ENCODE data around the gene STAT1. TPM values are rescaled to one million over a fixed set of nuclear protein-coding genes. Genes with fewer than 3 reads are reported as not detected.

The STAT1 gene
- total RNA-seq, 1 donor from 2014 or later, result 140 TPM

DNA sequence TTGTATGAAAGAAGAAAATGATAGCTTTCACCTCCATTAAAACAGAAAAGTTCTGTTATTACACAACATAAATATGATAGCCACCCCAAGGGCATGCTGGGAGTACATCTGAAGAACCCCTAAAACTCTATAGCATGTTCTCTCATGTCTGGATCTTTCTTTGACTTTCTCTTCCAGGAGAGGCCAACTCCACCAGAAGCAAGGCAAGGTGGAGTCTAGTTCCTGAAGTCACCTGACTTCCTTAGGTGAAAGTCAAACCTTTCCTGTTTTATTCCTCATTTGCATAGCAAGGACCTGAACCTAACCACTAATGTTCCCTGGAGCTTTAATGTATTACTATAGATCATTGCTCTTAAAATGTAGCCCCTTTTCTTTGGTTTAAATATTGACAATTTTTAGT lies 5.7 kb downstream of the STAT1 start:
- no peaks in the 10 kb centered on the region for H3K27me3 Mint-ChIP-seq (ENCODE audit: low read depth)
- no peak for DNase-seq (ENCODE audit: low spot score)
- TF ChIP-seq, protein P1, sequence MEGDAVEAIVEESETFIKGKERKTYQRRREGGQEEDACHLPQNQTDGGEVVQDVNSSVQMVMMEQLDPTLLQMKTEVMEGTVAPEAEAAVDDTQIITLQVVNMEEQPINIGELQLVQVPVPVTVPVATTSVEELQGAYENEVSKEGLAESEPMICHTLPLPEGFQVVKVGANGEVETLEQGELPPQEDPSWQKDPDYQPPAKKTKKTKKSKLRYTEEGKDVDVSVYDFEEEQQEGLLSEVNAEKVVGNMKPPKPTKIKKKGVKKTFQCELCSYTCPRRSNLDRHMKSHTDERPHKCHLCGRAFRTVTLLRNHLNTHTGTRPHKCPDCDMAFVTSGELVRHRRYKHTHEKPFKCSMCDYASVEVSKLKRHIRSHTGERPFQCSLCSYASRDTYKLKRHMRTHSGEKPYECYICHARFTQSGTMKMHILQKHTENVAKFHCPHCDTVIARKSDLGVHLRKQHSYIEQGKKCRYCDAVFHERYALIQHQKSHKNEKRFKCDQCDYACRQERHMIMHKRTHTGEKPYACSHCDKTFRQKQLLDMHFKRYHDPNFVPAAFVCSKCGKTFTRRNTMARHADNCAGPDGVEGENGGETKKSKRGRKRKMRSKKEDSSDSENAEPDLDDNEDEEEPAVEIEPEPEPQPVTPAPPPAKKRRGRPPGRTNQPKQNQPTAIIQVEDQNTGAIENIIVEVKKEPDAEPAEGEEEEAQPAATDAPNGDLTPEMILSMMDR (IDR thresholded peaks at IDR 0.05), result no peak
- H3K27ac Mint-ChIP-seq (ENCODE audit: unreplicated experiment), result no peak overlapping the region
- H3K4me3 Mint-ChIP-seq (ENCODE audit: unreplicated experiment), result no peak overlapping the region
- H3K4me1 Mint-ChIP-seq (ENCODE audit: low read depth), result peaks cover 15% of the 10 kb centered on the region
- no peaks in the 10 kb centered on the region for H3K9me3 Mint-ChIP-seq (ENCODE audit: low read depth)
- peaks cover 34% of the 10 kb centered on the region for H3K36me3 Mint-ChIP-seq (ENCODE audit: low read depth)

DNA sequence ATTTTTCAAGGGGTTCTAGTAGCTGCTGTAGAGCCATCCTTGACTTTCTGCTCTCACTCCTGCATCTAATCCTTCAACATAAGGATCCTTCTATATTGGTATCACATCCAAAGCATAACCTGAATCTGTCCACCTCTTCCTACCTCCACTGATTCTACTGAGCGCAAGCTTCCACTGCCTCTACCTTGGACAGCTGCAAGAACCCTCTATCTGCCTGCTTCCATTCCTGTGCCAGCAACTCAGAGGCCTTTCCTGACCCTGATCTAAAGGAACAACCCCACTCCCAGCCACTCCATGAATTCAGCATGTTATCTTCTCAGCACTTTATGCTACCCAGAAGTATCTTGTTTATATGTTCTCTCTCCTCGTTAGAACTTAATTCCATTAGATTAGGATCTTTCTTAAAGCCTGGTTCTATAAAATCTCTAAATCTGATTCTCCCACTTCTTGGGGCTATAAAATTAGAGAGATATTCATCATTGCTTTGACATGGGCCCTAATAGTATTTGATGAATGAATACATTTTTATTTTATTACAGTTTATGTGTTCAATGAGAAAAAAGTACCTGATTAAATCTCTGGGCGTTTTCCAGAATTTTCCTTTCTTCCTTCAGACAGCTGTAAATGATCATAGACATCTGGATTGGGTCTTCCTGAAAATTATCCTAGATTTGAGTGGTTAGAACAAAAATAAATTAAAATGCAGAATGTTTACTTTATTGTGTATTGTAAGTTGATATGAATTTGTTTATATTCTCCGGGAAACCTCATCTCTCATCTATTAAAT lies 6.8 kb downstream of the STAT1 start:
- H3K9me3 Mint-ChIP-seq (ENCODE audit: low read depth), result no peaks in the 10 kb centered on the region
- TF ChIP-seq, protein P1 (IDR thresholded peaks at IDR 0.05), result no peak
- peaks cover 37% of the 10 kb centered on the region for H3K36me3 Mint-ChIP-seq (ENCODE audit: low read depth)
- DNase-seq (ENCODE audit: low spot score), result no peak
- H3K4me1 Mint-ChIP-seq (ENCODE audit: low read depth), result peaks cover 15% of the 10 kb centered on the region
- no peak overlapping the region for H3K4me3 Mint-ChIP-seq (ENCODE audit: unreplicated experiment)
- H3K27me3 Mint-ChIP-seq (ENCODE audit: low read depth), result no peaks in the 10 kb centered on the region
- no peak overlapping the region for H3K27ac Mint-ChIP-seq (ENCODE audit: unreplicated experiment)

DNA sequence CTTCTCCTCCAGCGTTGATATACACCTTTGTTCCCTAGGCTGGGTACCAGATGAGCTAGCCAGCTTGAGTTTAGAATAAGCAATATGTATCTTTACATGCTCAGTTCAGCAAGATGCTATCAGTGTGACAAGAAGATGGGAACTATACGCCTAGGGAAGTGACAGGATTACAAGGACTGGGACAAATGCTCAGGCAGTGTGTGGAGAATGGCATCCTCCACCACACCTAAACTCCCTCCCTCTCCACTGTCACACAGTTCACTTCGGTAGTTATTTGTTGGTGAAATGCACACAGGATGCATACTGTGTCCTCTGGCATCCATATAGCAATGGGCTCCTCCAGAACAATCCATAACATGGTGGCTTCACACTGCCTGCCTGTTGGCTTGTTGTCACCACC lies 7.7 kb downstream of the STAT1 start:
- Mint-ChIP-seq H3K27ac (ENCODE audit: unreplicated experiment) (no peak overlapping the region), H3K4me1 (ENCODE audit: low read depth) (peaks cover 10% of the 10 kb centered on the region), H3K9me3 (ENCODE audit: low read depth) (no peaks in the 10 kb centered on the region), H3K36me3 (ENCODE audit: low read depth) (peaks cover 40% of the 10 kb centered on the region), H3K27me3 (ENCODE audit: low read depth) (no peaks in the 10 kb centered on the region), H3K4me3 (ENCODE audit: unreplicated experiment) (no peak overlapping the region)
- TF ChIP-seq, protein P1 (IDR thresholded peaks at IDR 0.05), result no peak
- no peak for DNase-seq (ENCODE audit: low spot score)

DNA sequence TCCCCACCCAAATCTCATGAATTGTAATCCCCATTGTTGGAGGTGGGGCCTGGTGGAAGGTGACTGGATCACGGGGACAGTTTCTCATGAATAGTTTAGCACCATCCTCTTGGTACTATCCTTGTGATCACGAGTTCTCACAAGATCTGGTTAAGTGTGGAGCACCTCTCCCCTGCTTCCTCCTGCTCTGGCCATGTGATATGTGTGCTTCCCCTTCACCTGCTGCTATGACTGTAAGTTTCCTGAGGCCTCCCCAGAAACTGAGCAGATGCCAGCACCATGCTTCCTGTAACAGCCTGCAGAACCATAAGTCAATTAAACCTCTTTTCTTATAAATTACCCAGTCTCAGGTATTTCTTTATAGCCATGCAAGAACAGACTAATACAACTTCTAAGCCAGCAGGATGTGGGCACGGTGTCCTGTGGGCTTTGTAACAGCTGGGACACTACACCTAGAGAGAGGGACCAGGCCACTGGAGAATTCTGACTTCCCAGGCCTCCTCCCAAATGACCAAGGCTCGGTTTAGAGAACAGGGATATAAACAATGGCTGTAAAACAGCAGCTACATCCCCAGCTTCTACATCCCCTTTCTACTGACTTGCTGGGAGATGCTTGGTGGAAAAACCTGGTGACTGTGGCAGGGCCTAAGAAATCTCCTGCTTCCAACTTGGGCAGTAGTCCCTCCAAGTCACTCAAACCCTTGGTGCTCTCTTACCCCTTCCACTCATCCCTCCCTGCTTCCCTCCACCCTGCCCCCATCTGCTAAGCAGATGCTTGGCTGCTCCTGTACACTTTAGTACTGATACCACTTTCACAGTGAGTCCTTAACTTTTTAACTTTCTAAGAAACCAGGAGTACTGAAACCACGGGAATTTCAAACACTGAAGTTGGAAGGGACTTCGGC lies 10.3 kb downstream of the STAT1 start:
- TF ChIP-seq, protein P1 (IDR thresholded peaks at IDR 0.05), result no peak
- H3K27ac Mint-ChIP-seq (ENCODE audit: unreplicated experiment), result no peak overlapping the region
- peaks cover 56% of the 10 kb centered on the region for H3K36me3 Mint-ChIP-seq (ENCODE audit: low read depth)
- no peaks in the 10 kb centered on the region for H3K9me3 Mint-ChIP-seq (ENCODE audit: low read depth)
- H3K27me3 Mint-ChIP-seq (ENCODE audit: low read depth), result no peaks in the 10 kb centered on the region
- H3K4me1 Mint-ChIP-seq (ENCODE audit: low read depth), result no peaks in the 10 kb centered on the region
- no peak overlapping the region for H3K4me3 Mint-ChIP-seq (ENCODE audit: unreplicated experiment)
- no peak for DNase-seq (ENCODE audit: low spot score)

DNA sequence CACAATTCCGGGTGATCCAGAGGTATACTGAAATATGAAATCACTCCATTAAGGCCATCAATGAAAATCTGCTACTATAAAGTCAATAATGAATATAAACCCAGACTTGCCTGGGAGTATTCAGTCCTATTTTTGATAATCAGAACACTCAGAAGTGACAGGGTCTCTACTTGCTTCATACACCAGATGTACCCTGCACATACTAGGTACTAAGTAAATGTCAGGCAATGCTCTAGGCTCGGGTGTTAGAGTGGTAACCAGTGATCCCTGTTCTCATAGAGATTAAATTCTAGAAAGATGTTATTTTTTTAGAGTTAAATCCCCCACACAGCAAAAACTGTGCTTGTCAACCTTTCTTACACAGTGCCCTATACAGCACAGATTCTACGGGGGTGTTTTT lies 12.3 kb downstream of the STAT1 start:
- H3K27ac Mint-ChIP-seq (ENCODE audit: unreplicated experiment), result no peak overlapping the region
- H3K36me3 Mint-ChIP-seq (ENCODE audit: low read depth), result peaks cover 59% of the 10 kb centered on the region
- H3K9me3 Mint-ChIP-seq (ENCODE audit: low read depth), result no peaks in the 10 kb centered on the region
- no peak overlapping the region for H3K4me3 Mint-ChIP-seq (ENCODE audit: unreplicated experiment)
- DNase-seq (ENCODE audit: low spot score), result no peak
- TF ChIP-seq, protein P1 (IDR thresholded peaks at IDR 0.05), result no peak
- no peaks in the 10 kb centered on the region for H3K4me1 Mint-ChIP-seq (ENCODE audit: low read depth)
- no peaks in the 10 kb centered on the region for H3K27me3 Mint-ChIP-seq (ENCODE audit: low read depth)

All from chondrocyte (in vitro differentiated cells).